ENCODE results near the gene MME.

The MME gene

GRCh38 chr3:155149494-155149893 is 69.4 kb downstream of the MME start:
- no peak for DNase-seq

GRCh38 chr3:155153242-155154186 is 73.4 kb downstream of the MME start:
- no peak for DNase-seq

GRCh38 chr3:155154255-155154654 is 74.1 kb downstream of the MME start:
- no peak for DNase-seq

GRCh38 chr3:155158346-155159037 is 78.4 kb downstream of the MME start:
- no peak for DNase-seq

- no peak for DNase-seq
These were observed 79.2 kb downstream of the MME start for GRCh38 chr3:155159301-155159700.

GRCh38 chr3:155161640-155162292 is 81.6 kb downstream of the MME start:
- no peak for DNase-seq

GRCh38 chr3:155164306-155164705 is 84.2 kb downstream of the MME start:
- no peak for DNase-seq

DNA sequence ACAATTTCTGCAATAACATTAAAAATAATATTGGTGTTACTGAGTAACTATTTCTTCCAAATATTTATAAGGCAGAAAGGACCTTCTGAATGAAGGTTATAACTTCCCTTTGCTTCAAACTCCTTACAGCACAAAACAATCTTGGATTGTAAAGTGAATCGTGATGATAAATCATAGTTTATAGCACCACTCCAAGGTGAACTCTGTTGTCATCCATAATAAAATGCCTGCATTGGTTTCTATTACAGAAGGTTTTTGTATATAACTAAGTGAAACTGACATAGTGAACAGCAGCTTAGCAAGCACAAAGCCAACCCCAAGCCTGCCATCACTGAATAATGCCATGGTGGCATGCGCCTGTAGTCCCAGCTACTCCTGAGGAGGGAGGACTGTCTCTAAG is 86.3 kb downstream of the MME start:
- DNase-seq = no peak

DNA sequence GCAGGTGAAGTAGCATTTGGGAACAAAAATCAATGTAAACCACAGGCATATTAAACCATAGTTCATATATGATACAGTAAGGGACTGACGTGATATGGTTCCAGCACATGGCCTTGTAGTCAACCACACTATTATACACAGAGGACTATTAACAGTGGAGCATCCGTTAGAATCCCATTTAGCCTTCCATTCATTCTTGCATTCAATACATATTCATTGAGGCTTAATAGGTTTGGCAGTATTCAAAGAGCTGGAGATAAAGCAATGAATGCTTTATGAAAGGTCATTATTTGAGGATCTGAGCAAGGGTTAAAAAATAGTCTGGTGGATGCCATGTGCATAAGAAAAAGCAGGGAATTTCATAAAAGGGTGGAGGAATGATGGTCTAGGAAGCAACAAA is 89.1 kb downstream of the MME start:
- no peak for DNase-seq

DNA sequence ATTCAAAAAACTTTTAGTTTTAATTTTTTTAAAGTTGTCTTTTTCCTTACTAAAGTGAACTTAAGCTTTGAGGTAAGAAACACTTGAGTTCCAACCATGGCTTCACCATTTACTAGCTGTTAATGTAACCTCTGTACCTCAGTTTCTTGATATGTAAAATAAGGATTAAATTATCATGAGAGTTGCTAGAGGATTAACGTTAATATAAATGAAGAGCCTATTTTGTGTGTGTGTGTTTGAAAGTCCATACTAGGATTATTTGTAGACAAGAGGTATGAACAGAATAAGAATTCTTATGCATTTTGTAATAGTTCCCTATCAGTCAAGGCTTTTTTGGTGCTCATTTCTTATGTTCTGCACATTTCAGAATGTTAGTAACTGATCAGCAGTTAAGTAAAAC is 93.7 kb downstream of the MME start:
- no peak for DNase-seq

DNA sequence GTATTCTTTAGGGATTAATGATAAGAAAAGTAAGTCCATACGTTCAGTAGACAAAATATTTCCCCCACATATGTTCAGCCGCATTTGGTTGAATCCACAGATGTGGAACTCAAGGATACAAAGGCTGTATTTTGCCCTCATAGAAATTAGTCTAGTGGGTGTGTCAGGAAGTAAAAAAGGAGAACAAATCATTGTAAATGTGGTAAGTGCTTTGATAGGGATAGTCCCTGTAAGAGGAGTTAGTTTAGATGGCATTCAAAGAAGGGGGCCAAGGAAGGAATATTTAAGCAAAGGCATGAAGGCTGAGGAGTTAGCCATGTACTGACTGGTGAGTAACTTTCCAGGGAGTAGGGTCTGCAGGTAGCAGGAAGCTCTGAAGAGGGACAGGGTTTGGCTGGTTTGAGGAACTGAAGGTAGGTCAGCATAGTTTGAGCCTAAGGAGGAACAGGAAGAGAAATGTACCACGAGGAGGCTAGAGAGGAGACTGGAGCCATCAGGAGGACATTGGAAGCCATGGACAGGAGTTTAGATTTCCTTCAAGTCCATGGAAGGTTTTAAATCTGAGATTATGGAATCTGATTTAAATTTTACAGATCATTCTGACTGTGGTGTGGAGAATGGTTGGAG is 98.8 kb downstream of the MME start:
- DNase-seq = peak; percentile 19 to 20

- no peak for DNase-seq
These were observed 99.3 kb downstream of the MME start for GRCh38 chr3:155179437-155179827.

DNA sequence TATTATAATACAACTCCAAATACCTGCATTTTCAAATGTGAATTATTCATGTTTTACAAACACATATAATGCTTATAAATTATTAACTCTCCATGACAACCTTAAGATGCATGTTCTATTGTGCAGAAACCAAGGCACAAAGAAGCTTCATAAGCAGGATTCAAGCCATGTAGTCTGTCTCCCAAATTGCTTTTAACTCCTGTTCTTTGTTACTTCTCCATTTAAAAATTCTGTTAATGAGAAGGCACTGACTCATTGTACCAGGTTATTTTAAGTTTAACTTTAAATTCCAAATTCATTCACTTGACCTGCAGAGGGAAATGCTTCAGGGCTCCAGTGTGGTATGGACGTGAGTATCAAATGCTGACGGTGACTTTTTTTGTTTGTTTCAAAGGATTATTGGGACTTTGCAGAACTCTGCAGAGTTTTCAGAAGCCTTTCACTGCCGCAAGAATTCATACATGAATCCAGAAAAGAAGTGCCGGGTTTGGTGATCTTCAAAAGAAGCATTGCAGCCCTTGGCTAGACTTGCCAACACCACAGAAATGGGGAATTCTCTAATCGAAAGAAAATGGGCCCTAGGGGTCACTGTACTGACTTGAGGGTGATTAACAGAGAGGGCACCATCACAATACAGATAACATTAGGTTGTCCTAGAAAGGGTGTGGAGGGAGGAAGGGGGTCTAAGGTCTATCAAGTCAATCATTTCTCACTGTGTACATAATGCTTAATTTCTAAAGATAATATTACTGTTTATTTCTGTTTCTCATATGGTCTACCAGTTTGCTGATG is 100.0 kb downstream of the MME start:
- DNase-seq = no peak

- no peak for DNase-seq
These were observed 102.3 kb downstream of the MME start for GRCh38 chr3:155182467-155182866.

- DNase-seq = no peak
These were observed 103.9 kb downstream of the MME start for GRCh38 chr3:155184011-155184410.

GRCh38 chr3:155185631-155186071 is 105.5 kb downstream of the MME start:
- DNase-seq = no peak

- DNase-seq = no peak
These were observed 107.9 kb downstream of the MME start for GRCh38 chr3:155188031-155188430.

DNA sequence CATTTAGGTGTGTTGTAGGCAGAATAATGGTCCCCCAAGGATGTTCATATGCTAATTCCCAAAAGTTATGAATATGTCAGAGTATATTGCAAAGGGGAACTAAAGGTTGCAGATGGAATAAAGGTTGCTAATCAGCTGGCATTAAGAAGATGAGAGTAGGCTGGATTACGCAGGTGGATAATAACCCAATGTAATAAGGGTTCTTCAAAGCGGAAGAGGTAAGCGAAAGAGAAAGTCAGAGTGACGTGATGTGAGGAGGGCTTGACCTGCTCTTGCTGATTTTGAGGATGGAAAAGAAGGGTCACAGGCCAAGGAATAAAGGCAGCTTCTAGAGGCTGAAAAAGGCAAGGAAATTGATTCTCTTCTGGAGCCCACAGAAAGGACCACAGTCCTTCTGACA is 109.4 kb downstream of the MME start:
- DNase-seq = no peak

DNA sequence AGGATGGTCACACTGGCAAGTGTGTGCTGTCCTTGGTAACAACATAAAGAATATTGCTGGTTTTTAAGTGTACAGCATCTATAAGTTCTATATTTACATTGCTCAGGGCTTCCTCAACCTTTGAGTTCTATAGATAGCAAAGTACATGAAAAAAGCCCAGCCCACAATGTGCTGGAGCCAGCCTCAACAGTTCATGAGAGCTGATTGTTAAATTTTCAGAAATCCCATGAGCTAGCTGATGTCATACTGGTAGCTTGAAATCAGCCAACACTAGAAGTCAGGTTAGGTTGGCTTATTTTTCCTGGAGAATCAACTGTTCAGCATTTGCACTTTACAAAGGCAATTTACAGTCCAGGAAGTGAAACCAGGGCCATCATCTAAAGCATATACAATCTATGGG is 110.6 kb downstream of the MME start:
- DNase-seq = no peak

GRCh38 chr3:155192957-155193746 is 113.0 kb downstream of the MME start:
- DNase-seq = no peak

DNA sequence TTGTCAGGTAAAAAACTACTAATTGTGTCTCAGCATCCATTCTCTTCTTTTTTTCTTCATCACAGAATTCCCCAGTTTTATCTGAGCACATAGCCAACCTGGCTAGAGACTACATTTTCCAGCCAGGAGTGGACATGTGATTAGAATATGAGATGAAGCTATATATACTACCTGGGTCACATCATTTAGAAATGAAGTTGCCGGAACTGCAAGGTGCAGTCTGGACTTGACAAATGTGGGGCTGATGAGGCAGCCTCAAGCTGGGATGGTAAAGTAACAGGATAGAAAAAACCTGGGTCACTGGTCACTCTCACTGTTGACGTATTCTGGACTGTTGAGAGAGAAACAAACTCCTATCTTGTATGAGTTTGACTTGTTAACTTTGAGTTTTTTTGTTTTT is 113.7 kb downstream of the MME start:
- no peak for DNase-seq

All from inflammatory macrophage (primary cell).